AG08396 (cell line): ENCODE measurements around the gene FNDC7.
"Not testable (repeated sequence)": the region's sequence is repeated elsewhere in the genome, so short reads cannot be mapped to it uniquely, and the experiment has no call there.

Experiments
- DNase-seq: peaks from one replicate; pipeline ENCODE4 v3.0.0; 2012; ENCODE audit warnings: low spot score, mixed read lengths

The FNDC7 gene

GRCh38 chr1:108745980-108746381 is 33.3 kb downstream of the FNDC7 start:
- DNase-seq = no peak

DNA sequence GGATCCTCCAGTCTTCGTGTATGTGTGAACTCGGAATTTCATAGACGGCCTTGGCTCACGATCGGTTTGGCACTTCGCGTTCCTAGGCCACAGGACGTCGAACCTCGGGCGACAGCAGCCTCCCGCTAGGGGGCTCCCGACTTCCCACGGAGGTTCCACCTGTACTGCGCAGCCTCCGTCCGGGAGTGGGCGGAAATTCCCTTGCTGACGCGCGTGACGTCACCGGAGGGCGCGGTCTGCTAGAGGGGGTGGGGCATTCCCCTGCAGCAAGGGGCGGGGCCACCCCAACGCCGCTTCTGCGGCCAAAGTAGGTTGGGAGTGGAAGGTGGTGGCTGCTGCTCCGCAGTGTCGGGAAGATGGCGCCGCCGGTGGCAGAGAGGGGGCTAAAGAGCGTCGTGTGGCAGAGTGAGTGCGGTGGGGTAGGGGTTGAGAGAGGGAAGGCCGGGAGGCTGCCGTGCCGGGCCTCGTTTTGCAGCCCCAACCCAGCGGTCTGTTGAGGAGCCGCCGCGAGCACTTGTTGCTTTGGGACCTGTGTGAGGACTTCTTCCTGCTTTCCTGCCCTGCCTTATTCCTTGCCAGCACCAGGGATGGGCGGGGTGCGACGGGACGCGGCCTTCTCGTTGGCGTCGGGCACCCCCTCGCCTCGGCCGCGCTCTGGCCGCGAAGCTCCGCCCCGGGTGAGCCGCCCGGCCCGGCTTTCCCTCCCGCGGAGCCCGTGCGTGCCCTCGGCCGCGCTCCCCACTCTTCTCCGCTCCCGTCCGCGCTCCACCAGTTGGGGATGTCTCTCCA is 33.9 kb downstream of the FNDC7 start, which contains the start of gene STXBP3:
Gene STXBP3, plus strand, starts transcription at position 293 of the 789 bp plus-strand sequence. Its CDS starts 64 bp downstream, at position 357.
- DNase-seq = peak; percentile 98

DNA sequence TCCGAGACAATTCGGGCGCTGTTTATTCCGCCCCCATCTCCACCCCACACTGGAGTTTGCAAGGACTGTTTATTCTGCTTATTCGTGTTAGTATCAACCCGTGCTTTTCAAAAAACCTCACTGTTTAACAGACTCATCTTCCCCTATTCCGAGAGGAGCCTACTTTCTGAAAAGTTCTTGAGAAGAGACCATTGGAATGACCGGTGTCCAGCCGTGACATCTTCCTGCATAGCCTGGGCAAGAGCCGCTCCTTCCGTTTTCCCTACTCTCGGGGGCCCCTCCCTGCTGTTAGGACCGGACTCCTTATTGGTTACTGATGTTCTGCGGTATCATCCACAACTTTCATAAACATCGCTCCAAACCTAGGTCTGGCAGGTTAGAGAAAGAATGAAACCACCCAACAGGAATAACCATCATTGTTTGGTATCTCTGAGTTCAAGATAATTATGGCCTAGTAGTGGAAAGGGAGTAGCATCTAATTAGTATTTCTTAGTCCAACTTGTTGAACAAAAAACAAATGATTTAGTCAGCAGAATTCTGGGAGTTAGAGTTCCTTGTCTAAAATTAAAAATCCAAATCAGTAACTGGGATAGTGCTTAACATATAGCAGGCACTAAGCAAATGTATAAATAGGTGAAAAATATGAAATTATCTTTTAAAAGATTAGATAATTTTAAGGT is 34.6 kb downstream of the FNDC7 start:
- DNase-seq = peak; percentile 86

DNA sequence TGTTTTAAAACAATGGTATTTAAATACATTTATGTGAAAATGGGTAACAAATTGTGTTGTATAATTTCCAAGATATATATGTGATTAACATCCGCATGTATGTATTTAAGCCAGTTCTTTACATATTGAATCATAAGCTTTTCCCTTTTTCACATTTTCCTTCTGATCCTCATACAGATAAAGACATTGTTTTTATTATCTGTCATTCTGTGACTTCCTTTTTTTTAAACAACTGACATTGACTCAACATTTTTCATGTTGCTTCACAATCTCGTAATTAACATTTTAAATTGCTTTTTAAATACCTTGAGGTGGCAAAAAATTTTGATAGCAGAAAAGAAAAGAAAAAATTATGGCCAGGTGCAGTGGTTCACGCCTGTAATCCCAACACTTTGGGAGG is 35.2 kb downstream of the FNDC7 start:
- no peak for DNase-seq

- no peak for DNase-seq
These were observed 36.4 kb downstream of the FNDC7 start for GRCh38 chr1:108749081-108749480.

GRCh38 chr1:108750476-108751181 is 37.9 kb downstream of the FNDC7 start:
- DNase-seq = no peak

GRCh38 chr1:108753363-108753762 is 40.7 kb downstream of the FNDC7 start:
- DNase-seq = no peak

DNA sequence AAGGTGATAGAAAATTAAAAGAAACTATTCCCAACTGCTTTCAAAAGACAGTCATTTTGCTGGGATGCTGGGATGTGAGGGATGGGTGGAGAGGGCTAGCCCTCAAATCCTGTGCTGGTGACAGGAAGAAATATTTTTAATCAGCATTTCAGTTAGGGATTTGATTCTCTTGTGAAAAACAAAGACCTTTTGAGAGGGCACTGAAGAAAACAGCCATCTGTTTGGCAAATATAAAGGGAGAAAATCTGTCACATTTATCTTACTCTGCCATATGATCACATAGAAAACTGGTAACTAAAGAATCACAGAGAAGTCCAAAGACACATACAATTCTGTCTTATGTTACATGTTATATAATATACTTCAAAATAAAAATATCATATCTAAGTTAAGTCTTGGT is 46.1 kb downstream of the FNDC7 start:
- DNase-seq = no peak

DNA sequence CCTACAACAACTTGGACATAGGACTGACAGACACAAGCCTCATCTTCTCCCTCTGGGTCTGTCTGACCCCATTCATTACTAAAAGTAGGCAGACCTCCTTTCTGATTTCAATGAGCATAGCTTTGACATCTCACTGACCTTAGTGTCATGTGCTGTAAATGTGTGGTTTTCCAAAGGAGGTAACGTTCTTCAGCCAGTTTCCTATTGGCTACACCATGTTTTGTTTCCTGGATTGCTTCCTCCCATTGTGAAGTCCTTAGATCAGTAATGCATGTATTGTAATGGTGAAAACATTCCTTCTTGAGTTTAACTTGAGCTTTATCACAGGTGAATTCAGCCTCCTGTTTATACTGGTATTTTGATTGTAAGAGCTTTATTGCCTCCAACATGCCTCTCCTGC is 54.4 kb downstream of the FNDC7 start:
- no peak for DNase-seq

DNA sequence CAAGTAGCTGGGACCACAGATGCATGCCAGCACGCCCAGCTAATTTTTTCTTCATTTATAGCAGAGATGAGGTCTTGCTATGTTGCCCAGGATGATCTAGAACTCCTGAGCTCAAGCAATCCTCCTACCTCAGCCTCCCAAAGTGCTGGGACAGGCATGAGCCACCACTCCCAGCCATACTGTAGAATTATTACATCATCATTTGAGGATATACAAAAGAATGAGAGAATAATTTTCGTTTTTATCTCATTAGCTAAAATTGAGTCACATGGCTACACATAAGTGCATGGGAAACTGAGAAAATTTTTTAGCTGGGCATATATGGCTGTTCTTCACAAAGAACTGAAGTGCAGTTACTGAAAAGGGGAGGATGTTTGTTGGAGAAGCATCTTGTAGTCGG is 55.0 kb downstream of the FNDC7 start:
- DNase-seq = no peak

- no peak for DNase-seq
These were observed 65.1 kb downstream of the FNDC7 start for GRCh38 chr1:108777839-108778238.

DNA sequence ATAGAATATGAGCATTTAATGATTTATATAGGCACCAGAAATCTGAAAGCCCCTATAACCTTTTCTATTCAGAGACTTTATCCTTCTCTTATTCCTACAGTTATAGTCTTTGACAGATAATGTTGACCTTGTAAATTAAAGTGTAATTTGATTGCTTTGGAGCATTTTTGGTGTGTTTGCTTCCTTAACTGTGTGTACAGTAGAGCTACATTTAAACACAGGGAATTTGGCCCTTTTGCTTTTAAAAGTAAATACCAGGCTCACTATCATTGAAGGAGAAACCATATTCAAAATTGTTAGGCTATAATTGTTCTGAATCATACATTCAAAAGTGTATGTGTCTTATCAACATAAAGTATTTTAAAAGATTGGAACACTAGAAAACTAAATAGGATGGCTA is 66.7 kb downstream of the FNDC7 start:
- no peak for DNase-seq

GRCh38 chr1:108780937-108781574 is 68.3 kb downstream of the FNDC7 start:
- no peak for DNase-seq

DNA sequence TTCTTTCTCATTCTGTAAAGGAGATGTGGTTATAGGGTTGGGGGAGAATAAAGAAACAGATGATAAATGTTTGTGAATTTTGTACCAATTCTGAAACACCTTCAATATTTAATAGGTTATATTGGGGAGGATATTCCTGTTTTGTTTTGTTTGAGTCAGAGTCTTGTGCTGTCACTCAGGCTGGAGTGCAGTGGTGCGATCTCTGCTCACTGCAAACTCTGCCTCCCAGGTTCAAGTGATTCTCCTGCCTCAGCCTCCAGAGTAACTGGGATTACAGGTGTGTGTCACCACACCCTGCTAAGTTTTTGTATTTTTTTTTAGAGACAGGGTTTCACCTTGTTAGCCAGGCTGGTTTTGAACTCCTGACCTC is 68.9 kb downstream of the FNDC7 start:
- not testable (repeated sequence) for DNase-seq

DNA sequence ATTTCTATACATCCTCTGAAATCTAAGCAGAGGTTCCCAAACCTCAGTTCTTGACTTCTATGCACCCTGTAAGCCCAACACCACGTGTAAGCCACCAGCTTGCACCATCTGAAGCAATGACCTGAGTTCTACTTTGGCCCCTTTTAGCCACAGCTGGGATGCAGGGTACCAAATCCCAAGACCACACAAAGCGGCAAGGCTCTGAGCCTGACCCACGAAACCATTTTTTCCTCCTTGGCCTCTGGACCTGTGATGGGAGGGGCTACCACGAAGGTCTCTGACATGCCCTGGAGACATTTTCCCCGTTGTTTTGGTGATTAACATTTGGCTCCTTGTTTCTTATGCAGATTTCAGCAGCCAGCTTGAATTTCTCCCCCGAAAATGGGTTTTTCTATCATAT is 72.6 kb downstream of the FNDC7 start:
- no peak for DNase-seq

DNA sequence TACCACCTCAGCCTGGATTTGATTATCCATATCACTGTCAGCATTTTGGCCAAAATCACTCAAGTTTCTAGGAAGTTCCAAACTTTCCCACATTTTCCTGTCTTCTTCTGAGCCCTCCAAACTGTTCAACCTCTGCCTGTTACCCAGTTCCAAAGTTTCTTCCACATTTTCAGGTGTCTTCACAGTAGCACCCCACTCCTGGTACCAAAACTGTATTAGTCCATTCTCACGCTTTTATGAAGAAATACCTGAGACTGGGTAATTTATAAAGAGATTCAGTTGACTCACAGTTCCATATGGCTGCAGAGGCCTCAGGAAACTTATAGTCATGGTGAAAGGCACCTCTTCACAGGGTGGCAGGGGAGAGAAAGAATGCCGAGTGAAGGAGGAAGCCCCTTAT is 73.2 kb downstream of the FNDC7 start:
- DNase-seq = no peak

DNA sequence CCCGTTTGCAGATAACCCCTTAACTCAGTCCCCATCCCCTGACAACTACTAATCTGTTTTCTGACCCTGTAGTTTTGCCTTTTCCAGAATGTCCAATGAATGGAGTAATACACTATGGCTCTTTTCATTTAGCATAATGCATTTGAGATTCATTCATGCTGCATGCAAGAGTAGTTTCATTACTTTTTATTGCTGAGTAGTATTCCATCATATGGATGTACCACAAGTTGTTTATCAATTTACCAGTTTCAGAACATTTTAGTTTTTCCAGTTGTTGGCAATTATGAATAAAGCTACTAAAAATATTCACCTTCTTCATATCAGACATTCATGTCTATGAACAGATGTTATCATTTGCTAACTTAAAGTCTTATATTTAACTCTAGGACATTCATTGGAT is 79.1 kb downstream of the FNDC7 start:
- no peak for DNase-seq
